ENCODE measurements around the gene STK32B.
"Not testable (repeated sequence)": the region's sequence is repeated elsewhere in the genome, so short reads cannot be mapped to it uniquely, and the experiment has no call there.

The STK32B gene

DNA sequence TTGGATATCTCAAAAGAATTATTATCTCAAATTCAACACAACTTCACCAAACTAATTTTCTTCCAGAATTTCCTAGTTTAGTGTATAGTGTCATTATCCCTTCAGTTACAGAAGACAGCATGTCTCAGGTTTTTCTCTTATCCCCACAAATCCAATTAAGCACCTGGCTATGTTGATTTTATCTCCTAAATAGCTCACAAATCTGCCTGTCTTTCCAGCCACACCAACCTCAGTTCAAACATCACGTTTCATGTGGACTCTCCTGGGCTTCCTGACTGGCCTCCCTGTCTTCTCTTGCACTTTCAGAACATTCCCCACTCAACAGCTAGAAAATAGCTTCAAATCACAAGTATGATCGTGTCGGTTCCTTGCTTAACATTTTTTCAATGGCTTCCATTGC, 14.8 kb downstream of the STK32B start:
- FAIRE-seq = no peak
- DNase-seq (ENCODE audit: insufficient read length, low spot score) = no peak

DNA sequence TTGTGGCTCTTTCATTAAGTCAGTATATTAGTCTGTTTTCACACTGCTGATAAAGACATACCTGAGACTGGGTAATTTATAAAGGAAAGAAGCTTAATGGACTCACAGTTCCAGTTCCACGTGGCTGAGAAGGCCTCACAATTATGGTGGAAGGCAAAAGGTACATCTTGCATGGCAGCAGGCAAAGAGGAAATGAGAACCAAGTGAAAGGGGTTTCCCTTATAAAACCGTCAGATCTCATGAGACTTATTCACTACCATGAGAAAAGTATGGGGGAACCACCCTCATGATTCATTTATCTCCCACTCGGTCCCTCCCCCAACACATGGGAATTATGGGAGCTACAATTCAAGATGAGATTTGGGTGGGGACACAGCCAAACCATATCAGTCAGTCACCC, 15.7 kb downstream of the STK32B start:
- not testable (repeated sequence) for DNase-seq (ENCODE audit: insufficient read length, low spot score); FAIRE-seq

DNA sequence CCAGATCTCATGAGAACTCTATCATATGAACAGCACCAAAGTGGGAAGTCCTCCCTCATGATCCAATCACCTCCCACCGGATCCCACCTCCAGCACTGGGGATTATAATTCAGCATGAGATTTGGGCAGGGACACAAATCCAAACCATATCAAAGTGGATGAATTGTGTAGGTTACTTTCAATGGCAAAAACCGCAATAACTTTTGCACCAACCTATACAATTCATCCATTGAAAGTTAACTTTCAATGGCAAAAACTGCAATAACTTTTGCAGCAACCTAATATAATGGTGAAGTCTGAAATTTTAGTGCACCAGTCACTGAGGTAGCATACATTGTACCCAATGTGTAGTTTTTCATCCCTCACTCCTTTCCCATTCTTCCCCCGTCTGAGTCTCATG, 16.6 kb downstream of the STK32B start:
- no peak for FAIRE-seq
- no peak for DNase-seq (ENCODE audit: insufficient read length, low spot score)

DNA sequence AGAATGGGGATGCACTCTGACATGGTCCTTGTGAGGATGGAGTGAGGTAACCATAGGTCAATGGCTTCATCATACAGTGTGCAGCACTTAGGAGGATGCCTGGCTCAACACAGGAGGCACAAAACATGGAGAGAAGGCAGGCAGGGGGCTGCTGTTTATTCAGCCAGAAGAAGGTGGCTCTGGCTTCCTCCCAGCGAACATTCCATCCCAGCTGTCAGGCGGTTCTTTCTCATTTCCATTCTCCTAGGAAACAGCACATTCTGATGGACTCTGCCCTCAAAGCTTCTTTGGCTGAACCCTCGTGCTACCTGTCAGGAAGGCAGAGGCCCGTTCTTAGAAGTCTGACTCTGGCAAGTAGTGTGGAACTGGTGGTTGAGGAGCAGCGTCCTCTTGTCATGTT, 18.6 kb downstream of the STK32B start:
- DNase-seq (ENCODE audit: insufficient read length, low spot score) = no peak
- no peak for FAIRE-seq

DNA sequence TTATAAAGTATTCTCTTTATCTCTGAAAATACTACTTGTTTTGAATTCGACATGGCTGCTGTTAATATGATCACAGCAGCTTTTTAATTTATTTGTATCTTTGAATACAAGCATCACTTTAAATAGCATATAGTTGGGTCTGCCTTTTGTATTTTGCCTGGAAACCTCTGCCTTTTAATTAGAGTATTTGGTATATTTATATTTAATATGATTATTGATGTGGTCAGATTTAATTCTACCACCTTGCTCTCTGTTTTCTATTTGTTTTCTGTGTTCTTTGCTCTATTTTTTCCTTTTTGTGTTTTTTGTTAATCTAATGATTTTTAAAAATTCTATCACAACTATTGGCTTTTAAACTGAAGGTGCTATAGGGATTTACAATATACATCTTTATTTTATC, 21.7 kb downstream of the STK32B start:
- DNase-seq (ENCODE audit: insufficient read length, low spot score) (no peak), FAIRE-seq (no peak)

DNA sequence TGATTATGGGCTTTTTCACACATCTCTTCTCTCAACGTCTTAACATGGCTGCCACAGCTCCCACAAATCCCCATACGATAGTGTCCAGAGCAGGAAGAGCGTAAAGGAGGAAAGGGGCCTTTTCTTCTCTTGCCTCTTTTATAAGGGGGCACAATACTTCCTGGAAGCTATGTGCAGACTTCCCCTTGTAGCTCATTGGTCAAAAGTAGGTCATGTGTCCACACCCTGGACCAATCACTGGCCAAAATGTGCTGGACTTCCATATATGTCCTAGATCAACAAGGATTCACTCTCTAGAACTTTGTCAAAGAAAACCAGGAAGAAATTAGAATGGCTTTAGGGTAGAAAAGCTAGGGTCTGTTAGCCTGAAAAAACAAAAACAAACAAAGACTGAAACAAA, 26.7 kb downstream of the STK32B start:
- DNase-seq (ENCODE audit: insufficient read length, low spot score) = no peak
- FAIRE-seq = no peak

DNA sequence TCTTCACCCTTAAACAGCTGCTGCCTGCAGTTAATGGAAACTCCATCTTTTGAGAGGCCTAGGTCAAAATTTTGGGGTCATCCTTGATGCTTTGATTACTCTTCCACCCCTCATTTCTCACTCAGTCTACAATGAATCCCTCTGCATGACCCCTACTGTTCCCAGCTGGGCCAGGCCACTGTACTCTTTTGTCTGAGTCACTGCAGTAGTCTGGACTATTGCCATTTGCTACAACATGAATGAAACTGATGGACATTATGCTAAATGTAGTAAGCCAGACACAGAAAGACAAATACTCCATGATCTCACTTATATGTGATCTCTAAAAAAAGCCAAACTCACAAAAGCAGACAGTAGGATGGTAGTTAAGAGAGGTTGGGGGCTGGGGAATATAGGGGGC, 28.3 kb downstream of the STK32B start:
- DNase-seq (ENCODE audit: insufficient read length, low spot score) (no peak), FAIRE-seq (no peak)

DNA sequence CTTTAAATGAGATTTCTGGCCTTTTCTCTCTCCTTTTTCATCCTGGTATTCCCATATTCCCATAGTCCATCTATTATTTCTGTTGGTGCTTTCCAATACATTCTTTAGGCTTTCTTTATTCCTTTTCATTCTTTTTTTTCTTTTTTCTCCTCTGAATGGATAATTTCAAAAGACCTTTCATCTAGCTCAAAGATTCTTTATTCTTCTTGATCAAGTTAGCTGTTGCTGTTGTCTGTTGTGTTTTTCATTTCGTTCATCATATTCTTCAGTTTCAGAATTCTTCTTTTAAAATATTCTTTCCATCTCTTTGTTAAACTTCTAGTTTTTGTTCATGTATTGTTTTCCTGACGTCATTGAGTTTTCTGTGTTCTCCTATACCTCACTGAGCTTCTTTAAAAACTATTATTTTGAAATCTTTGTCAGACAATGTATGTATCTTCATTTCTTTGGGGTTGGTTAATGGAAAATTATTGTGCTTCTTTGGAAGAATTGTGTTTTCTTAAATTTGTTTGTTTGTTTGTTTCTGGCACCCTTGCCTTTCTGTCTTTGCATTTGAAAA, 30.2 kb downstream of the STK32B start:
- DNase-seq (ENCODE audit: insufficient read length, low spot score) = no peak
- no peak for FAIRE-seq

DNA sequence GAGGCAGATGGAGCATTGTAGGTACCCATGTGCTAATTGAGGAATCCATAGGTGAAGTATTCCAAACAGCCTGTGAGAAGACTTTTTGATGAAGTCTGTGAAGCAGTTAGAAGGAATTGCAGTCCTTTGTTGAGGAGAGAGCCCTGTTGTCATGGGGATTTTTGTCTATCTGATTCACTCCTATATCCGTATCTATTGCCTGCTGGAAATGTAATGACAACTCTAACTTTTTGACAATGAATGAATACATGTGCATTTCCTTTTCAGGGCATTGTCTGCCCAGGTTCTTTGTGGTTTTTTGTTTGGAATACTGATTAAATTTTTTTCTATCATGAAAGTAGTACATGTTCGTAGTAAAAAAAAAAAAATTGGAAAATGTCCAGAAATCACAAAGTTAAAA, 31.1 kb downstream of the STK32B start:
- DNase-seq (ENCODE audit: insufficient read length, low spot score) (no peak), FAIRE-seq (no peak)

DNA sequence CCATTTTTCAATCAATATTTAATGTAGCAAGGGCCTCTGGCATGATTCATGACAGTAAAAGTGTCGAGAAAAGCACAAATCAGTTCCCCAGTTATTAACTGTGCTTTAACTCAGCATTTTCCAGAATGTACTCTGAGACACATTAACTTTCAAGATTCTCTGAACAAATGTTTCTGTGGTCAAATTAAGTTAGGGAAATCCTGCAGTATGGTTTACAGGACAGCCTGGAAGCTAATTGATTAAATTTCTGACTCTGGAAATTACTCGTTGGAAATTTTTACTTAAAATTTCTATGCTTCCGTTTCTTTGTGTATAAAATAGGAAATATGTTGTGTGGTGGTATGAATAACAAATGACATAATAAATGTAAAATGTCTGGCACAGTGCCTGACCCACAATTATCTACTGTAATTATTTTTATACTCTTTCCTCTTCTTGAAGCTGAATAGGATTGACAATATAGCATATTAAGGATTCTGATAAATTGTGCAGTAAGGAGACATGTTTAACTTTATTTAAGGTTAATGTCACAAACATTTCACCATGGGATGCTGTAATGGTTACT, 33.7 kb downstream of the STK32B start:
- no peak for DNase-seq (ENCODE audit: insufficient read length, low spot score)
- no peak for FAIRE-seq

DNA sequence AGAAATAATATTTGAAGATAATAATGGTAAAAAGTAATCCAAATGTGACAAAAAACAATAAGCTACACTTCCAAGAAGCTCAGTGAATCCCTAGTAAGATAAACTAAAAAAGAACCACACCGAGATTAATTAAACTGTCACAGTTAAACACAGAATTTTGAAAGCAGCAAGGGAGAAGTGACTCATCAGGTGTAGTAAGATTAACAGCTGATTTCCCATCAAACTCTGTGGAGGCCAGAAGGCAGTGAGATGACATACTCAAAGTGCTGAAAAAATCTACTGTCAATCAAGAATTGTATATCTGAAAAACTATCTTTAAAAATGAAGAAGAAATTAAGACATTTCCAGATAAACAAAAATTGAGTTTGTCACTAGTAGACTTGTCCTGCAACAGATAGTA, 35.3 kb downstream of the STK32B start:
- DNase-seq (ENCODE audit: insufficient read length, low spot score) (no peak), FAIRE-seq (no peak)

DNA sequence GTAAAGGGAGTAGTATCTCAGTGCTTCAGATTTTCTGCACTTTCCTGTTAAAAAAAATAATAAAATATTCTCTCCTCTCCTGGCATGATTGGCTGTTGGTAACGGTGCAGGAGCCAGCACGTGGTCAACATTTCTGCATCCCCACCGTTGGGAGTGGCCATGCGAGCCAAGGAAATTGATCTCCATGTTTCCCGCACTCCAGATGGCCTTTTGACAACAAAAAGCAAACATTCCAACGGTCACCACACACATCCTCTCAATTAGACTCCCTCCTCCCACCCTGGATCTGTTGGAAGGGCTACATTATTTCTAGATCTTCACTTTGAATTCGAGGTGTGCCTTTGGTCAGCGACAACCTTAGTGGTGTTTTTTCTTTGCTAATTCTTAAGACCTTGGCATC, 45.0 kb downstream of the STK32B start:
- FAIRE-seq (no peak), DNase-seq (ENCODE audit: insufficient read length, low spot score) (no peak)

DNA sequence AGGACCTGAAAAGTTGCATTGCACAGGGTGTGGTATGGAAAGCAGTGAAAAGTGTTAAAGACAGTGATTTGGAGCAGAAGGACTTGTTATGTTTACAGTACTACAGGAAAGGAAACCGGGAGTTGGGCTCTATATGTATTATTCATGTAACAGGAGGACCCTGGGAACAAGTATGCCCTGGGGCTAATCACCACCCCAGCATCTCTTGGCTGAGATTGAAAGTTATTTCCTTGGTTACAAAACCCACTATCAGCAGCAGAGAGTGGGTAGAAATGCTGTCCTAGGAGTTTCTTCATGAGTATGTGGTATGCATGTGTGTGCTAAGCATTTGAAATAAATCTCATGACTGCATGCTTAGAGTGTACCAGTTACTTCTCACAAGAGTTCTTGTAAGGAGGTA, 46.9 kb downstream of the STK32B start:
- DNase-seq (ENCODE audit: insufficient read length, low spot score) (no peak), FAIRE-seq (no peak)

DNA sequence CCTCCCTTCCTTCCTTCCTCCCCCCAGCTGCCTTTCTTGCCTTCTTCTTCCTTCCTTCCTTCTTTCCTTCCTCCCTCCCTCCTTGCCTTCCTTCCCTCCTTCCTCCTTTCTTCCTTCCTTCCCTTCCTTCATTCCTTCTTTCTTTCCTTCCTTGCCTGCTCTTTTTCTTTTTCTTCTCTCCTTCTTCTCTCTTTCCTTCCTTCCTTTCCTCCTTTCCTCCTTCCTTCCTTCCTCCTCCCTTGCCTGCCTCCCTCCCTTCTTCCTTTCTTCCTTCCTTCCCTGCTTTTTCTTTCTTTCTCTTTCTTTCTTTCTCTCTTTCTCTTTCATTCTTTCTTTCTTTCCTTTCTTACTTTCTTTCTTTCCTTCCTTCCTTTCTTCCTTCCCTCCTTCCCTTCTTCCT, 49.1 kb downstream of the STK32B start:
- no peak for DNase-seq (ENCODE audit: insufficient read length, low spot score)
- FAIRE-seq = no peak

DNA sequence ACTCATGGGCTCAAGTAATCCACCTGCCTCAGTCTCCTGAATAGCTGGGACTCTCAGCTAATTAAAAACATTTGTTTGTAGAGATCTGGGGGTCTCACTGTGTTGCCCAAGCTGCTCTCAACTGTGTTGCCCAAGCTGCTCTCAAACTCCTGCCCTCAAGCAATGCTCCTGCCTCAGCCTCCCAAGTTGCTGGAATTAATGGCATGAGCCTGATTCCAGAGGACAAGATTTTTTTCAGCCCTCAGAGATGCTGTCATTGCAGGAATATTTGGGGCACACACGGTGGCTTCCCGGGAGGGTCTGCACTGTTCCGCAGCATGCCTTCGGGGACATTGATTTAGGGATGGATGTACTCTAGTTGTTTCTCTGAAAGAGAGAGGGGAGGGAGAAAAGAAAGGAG, 49.7 kb downstream of the STK32B start:
- DNase-seq (ENCODE audit: insufficient read length, low spot score) = no peak
- no peak for FAIRE-seq

DNA sequence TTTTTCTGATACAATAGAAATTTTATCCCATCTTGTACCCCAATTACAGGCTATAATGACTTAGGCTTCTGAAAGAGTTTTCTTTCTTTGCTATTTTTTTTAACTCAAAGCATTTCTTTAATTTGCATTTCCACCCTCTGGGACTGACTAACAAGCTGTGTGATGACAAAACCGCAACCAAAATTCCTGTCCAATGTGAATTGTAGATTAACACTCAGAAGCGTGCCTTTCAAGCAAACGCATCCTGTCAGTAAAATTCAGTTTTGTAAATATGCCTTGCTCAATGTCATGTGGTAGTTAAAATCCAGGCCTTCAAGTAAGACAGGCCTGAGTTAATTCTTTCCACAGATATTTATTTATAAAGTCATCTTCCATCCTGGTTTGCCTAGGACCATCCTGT, 50.3 kb downstream of the STK32B start:
- DNase-seq (ENCODE audit: insufficient read length, low spot score) = no peak
- FAIRE-seq = no peak

DNA sequence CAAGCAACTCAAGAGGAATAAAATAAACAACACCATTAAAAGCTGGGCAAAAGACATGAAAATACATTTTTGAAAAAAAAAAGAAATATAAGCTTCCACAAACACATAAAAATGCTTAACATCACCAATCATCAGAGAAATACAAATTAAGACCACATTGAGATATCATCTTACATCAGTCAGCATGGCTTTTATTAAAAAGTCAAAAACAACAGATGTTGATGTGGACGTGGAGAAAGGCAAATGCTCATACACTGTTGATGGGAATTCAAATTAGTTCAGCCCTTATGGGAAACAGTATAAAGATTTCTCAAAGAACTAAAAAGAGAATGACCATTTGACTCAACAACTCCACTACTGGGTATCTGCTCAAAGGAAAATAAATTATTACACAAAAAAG, 59.6 kb downstream of the STK32B start:
- DNase-seq (ENCODE audit: insufficient read length, low spot score) = no peak
- no peak for FAIRE-seq

DNA sequence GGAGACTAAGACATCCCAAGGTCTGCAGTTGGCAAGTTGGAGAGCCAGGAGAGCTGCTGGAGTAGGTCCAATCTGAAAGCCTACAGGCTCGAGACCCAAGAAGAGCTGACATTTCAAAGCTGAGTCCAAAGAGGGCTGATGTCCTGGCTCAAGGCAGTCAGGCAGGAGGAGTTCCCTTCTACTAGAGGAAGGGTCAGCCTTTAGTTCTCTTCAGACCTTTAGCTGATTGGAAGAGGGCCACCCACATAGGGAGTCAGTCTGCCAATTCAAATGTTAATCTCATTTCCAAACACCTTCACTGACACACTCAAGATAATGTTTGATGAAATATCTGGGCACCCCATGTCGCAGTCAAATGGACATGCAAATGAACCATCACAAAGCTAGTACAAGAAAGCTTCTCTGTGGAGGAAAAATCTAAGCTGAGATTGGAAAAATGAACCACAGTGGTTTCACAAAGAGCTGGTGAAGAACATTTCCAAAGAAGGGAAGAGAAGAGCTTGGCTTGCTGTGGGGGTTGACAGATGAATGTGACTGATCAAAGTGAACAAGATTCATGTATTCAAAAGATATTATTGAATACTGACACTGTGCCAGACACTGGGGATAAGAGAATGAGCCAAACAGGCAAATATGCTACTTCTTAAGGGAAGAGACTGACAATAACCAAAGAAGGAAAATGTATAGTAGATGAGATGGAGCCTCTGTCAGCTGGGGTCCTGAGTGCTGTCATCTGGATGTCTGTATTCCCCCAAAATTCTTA, 61.2 kb downstream of the STK32B start:
- DNase-seq (ENCODE audit: insufficient read length, low spot score) (no peak), FAIRE-seq (no peak)

DNA sequence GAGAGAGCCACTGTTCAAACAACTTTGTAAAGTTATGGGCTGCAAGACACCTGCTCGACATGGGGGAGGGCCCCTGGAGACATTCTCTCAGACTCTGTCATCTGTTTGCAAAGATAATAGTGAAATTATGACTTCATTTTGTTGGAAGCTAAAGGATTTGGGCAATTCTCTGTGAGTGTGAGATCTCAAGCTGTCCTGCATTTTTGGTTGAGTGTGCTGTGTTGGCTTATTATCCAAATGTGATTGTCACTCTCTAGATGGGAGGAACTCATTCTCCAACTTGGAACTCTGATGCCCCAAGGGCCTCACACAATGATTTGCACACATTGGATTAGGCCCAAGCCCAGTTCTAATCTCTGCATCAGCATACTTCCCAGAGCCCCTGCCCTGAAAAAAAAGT, 63.7 kb downstream of the STK32B start:
- no peak for FAIRE-seq

DNA sequence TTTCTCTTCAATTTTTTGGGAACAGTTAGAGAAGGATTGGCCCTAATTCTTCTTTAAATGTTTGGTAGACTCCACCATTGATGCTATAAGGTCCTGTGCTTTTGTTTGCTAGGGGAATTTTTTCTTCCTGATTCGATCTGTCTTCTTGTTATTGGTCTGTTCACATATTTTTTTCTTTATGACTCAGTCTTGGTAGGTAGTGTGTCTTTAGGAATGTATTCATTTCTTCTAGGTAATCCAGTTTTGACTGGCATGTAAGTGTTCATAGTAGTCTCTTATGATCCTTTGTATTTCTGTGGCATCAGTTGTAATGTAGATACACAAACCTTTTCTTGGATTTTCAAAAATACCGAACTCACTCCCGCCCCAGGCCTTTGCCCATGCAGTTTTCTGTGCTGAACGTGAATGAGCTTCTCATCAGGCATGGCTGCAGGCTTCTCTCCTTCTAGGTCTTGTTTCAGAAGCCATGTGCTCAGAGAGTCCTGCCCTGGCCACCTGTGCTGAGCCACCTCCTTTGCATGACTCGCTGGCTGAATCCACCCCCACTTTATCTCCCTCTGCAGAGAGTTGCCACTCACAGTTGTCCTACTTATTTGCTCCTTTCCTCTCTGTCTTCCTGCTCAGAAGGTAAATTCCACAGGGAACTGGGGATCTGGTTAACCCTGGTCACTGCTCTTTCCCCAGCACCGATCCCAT, 67.0 kb downstream of the STK32B start:
- FAIRE-seq = no peak
- no peak for DNase-seq (ENCODE audit: insufficient read length, low spot score)

More for the DNA sequence above, 63.7 kb downstream of the STK32B start:
- no peak for DNase-seq (ENCODE audit: insufficient read length, low spot score)

DNA sequence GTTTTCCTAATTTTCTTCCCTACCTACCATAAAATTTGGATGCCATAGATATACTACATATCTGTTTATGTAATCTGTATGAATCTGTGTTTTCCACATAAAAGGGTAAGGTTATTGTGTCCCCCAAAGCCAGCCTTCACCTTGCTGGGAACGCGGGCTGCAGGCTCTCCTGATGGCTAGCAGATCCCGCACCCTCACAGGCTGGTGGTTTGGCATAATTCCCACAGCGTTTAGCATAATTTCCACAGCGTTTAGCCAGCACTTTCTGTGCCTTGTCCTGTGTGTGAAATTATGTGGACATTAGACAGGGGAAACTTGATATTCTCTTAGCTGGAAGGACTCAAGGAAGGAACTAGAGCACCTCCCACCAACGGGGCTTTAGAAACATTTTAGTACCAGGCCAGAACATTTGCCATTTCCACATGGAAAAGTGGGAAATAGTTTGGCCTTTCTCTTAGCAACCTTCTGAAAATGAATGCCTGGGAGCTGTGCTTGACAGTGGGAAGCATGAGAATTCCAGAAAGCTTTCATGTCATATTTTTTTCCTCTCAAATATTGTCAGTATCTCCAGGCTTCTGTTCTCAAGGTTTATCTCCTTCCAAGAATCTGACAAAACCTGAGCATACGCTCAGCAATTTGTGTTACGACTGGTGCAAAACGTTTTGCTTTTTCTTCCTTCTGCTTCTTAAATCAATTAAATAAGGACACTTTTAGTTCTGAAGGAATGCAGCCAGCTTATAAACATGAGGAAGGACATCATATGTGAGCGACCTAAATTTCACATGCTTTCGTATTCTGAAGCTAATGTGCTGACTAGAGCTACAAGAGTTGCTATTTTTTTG, 67.9 kb downstream of the STK32B start:
- FAIRE-seq (no peak), DNase-seq (ENCODE audit: insufficient read length, low spot score) (no peak)
